Brain microvascular endothelial cell (primary cell): ENCODE data around the gene VPREB3.

Source experiments
- DNase-seq: peaks from one replicate; pipeline ENCODE4 v3.0.0-alpha.2; 2020
- H3K27ac ChIP-seq: fragments of 250-450 bp; sonication (Bioruptor Pico); 2 replicates; pipeline ENCODE4 v1.5.1; 2020; ENCODE audit warnings: mild to moderate bottlenecking, moderate library complexity
- H3K27me3 ChIP-seq: fragments of 250-450 bp; sonication (Bioruptor Pico); replicated peaks from 2 replicates; pipeline ENCODE4 v1.5.1; 2020; ENCODE audit warnings: mild to moderate bottlenecking
- H3K36me3 ChIP-seq: fragments of 250-450 bp; sonication (Bioruptor Pico); replicated peaks from 2 replicates; pipeline ENCODE4 v1.5.1; 2020; ENCODE audit warnings: mild to moderate bottlenecking
- H3K4me3 ChIP-seq: 2 replicates; pipeline ENCODE4 v1.5.1; 2011; ENCODE audit warnings: low read depth, mild to moderate bottlenecking, control low read depth, low read length, moderate library complexity
- in situ Hi-C: cut with HindIII; loops from 2 replicates; pipeline ENCODE4 v1.10.0; 2017; ENCODE audit warnings: low sequenced_read_pairs, low pct_ligation_motif_present
- TF ChIP-seq, protein P1 (sequence below): IDR thresholded peaks from 2 replicates; pipeline ENCODE4 v1.5.1; 2011; ENCODE audit warnings: low read depth, mild to moderate bottlenecking, moderate library complexity, low read length, control low read depth, inconsistent platforms; ENCODE audit errors: missing control alignments

The VPREB3 gene

DNA sequence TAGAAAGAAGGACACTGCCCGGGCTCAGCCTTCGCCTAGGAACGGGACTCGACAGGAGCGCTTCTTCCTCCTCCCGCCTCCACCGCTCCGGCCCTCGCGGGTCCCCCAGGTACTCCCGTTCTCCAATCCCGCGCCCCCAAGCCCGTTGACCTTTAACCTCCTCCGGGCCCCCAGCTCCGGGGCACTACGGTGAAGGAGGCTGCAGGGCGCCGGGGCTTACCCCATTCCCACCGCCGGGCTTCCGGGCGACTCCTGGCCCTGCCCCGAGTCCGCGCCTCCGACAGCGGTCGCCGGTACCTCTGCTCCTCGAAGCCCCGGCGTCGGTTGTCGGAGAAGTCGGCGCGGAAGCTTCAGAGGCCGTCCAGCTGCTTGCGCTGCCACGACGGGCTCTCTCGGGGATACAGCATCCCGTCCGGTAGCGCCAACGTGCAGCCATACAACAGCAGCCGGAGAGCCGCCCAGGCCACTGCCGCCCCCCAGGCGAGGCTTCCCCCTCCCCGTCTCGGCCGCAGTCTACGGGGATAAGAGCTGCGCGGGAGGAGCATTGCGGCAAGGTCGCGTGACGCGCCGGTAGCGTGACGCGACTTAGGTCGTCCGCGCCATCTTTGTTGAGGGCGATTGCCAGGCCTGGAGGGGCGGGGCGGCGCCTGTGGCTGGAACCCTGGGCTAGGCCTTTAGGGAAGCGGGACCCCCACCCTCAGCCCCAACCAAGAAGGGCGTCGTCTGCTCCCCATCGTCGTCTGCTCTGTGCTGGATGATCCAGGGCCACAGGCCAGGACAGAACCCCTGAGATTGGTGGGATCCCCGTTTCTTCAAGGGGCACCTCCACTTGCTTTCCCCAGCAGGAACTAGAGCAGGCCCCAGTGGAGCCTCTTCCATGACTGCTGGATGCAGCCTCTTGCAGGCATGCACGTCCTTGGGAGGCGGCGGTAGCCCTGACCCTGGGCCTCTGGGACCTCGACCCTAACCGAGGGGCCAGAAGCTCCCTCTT lies 37.1 kb downstream of the VPREB3 start:
- in situ Hi-C loops = no loop called here

DNA sequence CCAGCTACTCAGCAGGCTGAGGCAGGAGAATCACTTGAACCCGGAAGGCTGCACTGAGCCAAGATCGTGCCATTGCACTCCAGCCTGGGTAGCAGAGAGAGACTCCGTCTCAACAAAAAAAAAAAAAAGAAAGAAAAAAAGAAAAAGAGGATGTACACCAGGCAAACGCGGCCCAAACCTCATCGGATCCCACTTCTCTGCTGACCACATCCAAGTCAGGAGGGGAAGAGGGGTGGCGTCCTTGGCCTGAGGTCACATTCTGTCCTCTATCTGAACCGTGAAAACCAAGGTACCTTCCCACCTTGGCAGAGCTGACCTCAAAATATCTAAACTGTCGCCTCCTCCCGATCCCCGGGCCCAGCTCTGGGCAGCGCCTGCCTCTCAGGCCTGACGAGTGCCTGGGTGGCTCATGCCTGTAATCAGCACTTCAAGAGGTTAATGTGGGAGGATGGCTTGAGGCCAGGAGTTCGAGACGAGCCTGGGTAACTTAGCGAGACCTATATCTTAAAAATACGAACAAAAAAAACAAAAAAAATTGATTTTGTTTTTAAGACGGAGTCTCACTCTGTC lies 38.3 kb downstream of the VPREB3 start:
- Histone ChIP-seq H3K4me3 (no peak overlapping the region), H3K27me3 (no peaks in the 10 kb centered on the region), H3K27ac (no peak overlapping the region), H3K36me3 (peaks cover 10% of the 10 kb centered on the region)
- DNase-seq = no peak
- TF ChIP-seq, protein P1, sequence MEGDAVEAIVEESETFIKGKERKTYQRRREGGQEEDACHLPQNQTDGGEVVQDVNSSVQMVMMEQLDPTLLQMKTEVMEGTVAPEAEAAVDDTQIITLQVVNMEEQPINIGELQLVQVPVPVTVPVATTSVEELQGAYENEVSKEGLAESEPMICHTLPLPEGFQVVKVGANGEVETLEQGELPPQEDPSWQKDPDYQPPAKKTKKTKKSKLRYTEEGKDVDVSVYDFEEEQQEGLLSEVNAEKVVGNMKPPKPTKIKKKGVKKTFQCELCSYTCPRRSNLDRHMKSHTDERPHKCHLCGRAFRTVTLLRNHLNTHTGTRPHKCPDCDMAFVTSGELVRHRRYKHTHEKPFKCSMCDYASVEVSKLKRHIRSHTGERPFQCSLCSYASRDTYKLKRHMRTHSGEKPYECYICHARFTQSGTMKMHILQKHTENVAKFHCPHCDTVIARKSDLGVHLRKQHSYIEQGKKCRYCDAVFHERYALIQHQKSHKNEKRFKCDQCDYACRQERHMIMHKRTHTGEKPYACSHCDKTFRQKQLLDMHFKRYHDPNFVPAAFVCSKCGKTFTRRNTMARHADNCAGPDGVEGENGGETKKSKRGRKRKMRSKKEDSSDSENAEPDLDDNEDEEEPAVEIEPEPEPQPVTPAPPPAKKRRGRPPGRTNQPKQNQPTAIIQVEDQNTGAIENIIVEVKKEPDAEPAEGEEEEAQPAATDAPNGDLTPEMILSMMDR = no peak
- in situ Hi-C loops = no loop called here

More for the DNA sequence above, 37.1 kb downstream of the VPREB3 start:
- Histone ChIP-seq H3K4me3 (peak overlapping the region; percentile 88), H3K36me3 (peaks cover 7% of the 10 kb centered on the region), H3K27ac (peak overlapping the region; percentile 59), H3K27me3 (no peaks in the 10 kb centered on the region)
- DNase-seq = peak; percentile 65
- TF ChIP-seq, protein P1 = no peak

GRCh38 chr22:23714596-23715578 lies 39.3 kb downstream of the VPREB3 start:
- in situ Hi-C loops = no loop called here
- H3K4me3 ChIP-seq = no peak overlapping the region
- TF ChIP-seq, protein P1 = no peak
- H3K36me3 ChIP-seq = peaks cover 12% of the 10 kb centered on the region
- H3K27me3 ChIP-seq = no peaks in the 10 kb centered on the region
- DNase-seq = no peak
- no peak overlapping the region for H3K27ac ChIP-seq

DNA sequence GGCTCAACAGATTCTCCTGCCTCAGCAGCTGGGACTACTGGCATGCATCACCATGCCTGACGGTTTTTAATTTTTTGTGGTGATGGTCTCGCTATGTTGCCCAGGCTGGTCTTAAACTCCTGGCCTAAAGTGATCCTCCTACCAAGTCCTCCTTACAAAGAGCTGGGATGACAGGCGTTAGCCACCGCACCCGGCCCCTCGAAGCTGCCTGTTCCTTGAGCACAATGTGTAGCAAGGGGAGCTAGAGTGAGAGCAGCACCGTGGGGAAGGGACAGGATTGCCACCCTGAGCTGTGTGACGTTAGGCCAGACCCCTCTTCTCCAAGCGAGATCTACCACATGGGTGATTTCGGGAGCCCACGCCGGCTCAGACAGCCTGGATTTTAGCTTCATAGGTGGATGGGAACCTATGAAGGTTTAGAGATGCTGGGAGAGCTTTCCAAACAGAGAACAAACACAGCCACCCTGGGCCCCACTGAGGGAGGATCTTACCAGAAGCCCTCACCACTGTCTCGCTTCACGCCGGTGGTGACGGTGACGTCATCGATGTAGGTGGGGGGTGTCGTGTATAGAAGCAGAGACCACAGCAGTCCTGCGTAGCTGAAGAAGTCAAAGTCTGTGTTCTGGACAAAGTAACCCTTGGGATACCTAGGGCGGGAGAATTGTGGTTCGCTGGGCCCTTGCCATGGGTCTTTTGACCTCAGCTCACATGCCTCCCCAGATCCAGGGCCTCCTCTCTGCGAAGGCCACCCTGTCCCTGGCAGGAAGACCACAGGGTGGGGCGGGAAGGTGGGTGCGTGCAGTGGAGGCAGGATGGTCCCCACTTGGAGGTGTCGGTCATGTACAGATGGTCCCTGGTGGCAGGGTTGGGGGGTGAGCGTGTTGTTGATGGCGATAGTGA lies 40.3 kb downstream of the VPREB3 start:
- no peak overlapping the region for H3K4me3 ChIP-seq
- no peaks in the 10 kb centered on the region for H3K27me3 ChIP-seq
- TF ChIP-seq, protein P1 = no peak
- DNase-seq = no peak
- H3K36me3 ChIP-seq = peaks cover 19% of the 10 kb centered on the region
- in situ Hi-C loops = no loop called here
- H3K27ac ChIP-seq = no peak overlapping the region

DNA sequence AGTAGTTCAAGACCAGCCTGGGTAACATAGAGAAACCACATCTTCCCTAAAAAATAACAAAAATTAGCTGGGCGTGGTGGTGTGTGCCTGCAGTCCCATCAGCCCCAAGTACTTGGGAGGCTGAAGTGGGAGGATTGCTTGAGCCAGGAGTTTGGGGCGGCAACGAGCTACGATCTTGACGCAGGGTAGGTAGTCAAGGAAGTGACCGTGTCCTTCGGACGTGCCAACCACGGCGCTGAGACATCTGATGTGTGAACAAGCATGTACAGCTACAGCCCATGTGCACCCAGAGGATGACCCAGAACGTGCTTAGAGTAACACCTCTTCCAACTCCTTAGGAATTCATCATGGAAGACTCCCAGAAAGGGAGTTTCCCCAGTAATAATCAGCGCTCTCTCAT lies 42.0 kb downstream of the VPREB3 start:
- Histone ChIP-seq H3K27ac (no peak overlapping the region), H3K36me3 (peaks cover 31% of the 10 kb centered on the region), H3K27me3 (no peaks in the 10 kb centered on the region), H3K4me3 (no peak overlapping the region)
- no peak for DNase-seq
- TF ChIP-seq, protein P1 = no peak
- in situ Hi-C loops = no loop called here
